Ishikawa (cell line): ENCODE measurements around the gene GCLM.

Experiments
- CEBPB ChIP-seq: IDR thresholded peaks from 2 replicates; pipeline ENCODE4 v1.6.1; 2012
- EP300 ChIP-seq: IDR thresholded peaks from 2 replicates; pipeline ENCODE4 v1.6.1; 2012; ENCODE audit warnings: borderline replicate concordance
- TCF12 ChIP-seq: IDR thresholded peaks from 2 replicates; pipeline ENCODE4 v1.6.1; 2012; ENCODE audit warnings: low read depth

DNA sequence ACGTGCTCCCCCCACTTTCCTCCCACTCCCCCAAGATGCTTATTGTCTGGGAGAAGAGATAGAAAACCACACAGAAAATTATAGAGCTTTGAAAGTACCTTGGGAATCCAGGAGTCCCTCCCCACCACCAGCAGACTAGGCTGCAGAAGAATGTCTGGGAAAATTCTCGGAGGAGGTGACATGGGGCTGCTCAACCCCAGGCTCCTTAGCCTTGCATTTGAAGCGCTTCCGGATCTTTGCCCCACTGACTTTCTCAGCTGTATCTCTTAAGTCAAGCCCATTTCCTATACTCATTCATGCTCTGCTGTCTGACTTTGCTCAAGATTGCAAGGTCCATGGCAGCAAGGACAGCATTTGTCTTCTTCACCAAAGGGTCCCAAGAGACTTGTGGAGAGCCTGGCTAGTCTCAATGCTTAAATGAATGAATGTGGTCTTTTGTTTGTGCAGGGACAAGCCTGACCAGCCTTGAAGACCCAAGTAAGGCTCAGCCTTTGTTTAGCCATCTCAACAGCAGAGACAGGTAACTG is 68.2 kb downstream of the GCLM start:
- TF ChIP-seq TCF12 = no peak
- no peak for TF ChIP-seq CEBPB
- TF ChIP-seq EP300 = no peak
